Measurements from ENCODE around the gene ZFP90.

Gene ZFP90

DNA sequence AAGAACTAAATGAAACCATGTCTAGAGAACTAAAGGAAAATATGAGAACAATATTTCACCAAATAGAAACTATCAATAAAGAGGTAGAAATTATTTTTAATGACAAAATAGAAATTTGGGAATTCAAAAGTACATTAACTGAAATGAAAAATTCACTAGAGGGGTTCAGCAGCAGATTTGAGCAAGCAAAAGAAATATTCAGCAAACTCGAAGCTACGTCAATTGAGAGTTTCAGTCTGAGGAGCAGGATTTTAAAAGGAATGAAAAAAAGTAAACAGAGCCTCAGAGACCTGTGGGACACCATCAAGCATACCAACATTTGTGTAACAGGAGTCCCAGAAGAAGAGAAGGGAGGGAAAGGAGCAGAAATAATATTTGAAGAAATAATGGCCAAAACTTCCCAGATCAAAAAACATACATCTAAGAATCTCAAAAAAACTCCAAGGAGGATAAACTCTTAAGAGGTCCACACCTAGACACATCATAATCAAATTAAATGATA is 38.3 kb downstream of the ZFP90 start:
- DNase-seq (ENCODE audit: low read depth, low spot score), result no peak

DNA sequence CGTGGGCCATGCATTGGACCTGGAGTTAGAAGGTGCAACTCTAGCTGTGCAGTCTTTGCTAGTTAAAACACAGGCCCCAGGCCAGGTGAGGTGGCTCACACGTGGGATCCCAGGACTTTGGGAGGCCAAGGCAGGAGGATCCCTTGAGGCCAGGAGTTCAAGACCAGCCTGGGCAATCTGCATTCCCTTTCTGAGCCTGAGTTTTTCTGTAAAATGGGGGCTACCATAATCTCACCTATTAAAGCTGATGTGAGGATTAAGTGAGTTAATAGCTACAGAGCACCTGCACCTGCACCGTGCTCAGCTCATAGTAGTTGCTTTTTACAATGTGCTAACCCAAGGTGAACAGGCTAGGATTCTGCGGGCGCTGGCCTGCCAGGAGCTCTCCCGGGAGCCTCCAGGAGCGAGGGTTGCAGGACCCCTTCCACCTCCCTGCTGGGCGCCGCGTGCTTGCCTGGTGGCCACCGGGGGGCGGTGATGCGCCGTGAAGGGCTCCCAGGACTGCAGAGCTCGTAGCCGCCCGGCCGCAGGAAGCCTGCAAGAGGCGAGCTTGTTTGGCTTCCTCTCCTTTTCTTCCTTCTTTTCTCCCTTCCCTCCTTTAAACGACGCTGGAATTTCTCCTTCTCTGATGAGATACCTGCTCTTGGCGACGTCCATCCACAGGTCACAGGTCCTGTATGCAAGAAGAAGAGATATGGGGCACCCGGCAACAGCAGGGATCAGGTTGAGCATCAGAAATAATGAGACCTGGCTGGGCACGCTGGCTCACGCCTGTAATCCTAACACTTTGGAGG is 51.3 kb downstream of the ZFP90 start:
- DNase-seq (ENCODE audit: low read depth, low spot score), result no peak

DNA sequence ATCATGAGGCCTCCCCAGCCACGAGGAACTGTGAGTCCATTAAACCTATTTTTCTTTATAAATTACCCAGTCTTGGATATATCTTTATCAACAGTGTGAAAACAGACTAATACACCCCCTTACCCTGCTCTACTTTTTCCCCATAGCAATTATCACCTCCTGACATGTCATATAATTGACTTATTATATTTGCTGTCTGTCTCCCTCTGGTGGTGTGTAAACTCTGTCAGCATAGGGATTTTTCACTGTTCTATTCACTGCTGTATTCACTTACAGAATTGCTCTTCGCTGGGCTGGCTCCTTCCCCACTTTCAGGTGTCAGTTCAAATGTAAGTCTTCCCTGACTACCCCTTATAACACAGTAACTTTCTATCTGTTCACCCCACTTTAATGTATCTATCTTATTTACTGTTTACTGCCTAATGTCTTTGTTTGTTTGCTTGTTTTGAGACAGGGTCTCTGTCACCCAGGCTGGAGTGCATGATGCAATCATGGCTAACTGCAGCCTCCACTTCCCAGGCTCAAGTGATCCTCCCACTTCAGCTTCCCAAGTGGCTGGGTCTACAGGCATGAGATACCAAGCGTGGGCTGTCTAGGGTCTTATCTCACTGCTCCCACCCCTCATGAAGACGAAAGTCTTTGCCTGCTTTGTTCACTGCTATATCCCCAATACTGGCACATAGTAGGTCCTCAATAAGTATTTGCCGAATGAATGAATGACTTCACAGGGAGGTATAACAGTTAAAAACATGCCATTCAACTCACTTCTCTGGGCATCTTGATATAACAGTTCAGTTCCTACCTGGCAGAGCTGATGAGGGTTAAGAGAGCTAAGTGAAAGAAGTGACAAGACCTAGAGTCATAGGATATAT is 53.6 kb downstream of the ZFP90 start:
- no peak for DNase-seq (ENCODE audit: low read depth, low spot score)

DNA sequence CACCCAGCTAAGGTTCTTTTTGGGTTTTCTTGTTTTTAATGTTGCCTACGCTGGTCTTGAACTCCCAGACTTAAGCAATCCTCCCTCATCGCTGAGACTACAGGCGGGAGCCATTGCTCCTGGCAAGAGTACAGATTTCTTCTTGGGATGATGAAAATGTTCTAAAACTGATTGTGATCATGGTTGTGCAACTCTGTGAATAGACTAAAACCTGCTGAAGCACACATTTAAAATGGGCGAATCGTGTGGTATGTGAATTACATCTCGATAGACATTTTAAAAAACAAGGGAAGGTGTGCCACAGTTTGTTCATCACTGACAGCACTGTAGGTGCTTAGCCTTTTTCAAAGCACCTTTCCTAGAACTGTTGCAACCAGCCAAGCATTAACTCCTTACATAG is 57.2 kb downstream of the ZFP90 start:
- DNase-seq (ENCODE audit: low read depth, low spot score), result no peak

DNA sequence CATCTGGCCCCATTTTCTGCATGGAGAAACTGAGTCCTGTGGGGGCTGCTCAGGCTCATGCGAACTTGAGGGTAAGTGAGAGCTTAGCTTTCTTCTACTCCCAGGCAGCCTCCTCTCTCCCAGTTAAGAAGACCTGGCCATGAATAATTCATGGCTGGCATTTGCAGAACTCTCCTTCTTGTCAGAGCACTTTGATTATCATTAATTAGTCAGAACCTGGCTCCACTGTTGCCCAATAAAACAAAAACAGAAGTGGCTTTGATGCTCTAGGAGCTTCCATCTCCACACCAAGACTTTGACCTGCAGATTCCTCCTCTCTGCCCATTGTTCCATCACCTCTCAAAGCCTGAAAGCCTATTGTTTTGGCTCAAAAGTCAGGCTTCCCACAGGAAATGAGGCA is 60.5 kb downstream of the ZFP90 start:
- DNase-seq (ENCODE audit: low read depth, low spot score), result no peak

DNA sequence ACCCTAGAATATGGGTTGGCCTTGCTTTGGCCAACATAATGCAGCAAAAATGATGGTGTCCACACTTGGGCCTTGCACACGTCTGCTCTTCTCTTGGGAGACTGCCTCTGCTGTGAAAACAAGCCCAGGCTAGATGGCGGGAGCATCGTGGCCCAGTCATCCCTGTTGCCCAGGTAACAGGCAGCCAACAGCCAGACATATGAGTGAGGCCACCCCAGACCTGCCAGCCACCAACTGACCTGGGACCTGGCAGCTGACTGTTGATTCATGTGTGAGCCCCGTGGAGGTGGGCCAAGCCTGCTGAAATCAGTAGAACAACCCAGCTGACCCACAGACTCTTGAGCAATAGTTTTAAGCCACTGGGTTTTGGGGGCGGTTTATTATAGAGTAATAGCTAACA is 66.7 kb downstream of the ZFP90 start:
- DNase-seq (ENCODE audit: low read depth, low spot score), result no peak

DNA sequence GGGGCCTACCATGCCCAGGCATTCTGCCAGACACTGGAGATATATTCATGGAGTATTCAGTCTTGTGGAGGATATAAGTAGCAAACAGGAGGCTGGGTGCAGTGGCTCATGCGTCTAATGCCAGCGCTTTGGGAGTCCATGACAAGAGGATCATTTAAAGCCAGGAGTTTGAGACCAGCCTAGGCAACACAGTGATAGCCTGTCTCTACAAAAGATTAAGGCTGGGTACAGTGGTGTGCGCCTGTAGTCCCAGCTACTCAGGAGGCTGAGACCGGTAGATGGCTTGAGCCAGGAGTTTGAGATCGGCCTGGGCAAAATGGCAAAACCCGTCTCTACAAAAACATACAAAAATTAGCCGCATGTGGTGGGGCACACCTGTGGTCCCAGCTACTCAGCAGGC is 68.4 kb downstream of the ZFP90 start:
- no peak for DNase-seq (ENCODE audit: low read depth, low spot score)

DNA sequence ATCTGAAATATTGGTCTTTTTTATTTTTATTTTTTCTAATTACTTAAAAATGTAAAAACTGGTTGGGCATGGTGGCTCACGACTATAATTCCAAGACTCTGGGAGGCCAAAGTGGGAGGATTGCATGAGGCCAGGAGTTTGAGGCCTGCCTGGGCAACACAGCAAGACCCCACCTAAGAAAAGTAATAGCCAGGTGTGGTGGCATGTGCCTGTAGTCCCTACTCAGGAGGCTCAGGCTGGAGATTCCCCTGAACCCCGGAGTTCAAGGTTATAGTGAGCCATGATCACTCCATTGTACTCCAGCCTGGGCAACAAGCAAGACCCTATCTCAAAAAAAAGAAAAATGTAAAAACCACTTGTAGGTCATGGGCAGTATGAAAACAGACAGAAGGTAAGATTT is 69.2 kb downstream of the ZFP90 start:
- DNase-seq (ENCODE audit: low read depth, low spot score), result no peak

DNA sequence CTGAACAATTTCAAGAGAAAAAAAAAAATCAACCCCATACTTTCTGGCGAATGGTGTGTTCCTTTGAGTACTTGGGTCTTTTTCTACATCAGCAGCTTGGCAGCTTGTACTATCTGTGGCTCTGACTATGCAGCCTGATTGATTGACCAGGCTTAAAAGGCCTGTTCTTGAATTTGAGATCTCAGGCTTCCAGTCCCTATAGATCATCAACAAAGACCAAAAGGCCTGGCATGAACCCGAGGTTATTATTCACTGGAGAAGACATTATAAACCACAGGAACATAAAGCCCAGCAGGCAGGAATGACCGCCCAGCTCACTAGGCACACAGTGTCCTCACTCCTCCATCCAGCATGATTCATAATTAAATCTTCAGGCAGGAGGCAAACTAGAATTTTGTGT is 73.9 kb downstream of the ZFP90 start:
- DNase-seq (ENCODE audit: low read depth, low spot score), result no peak

DNA sequence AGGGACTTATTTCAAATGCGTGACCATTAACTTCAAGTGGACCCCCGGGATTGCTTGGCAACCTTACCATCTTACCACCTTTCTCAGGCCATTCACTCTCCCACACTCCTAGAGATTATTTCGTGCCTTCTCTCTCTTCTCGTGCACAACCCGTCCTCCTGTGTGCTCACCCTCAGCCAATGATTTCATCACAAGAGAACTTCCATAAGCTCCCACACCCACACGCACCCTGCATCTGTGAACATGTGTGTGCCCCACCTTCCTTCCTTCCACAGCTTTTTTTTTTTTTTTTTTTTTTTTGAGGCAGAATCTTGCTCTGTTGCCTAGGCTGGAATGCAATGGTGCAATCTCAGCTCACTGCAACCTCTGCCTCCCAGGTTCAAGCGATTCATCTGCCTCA is 78.6 kb downstream of the ZFP90 start:
- no peak for DNase-seq (ENCODE audit: low read depth, low spot score)
